ENCODE measurements around the gene CST9.
"Not testable (repeated sequence)": the region's sequence is repeated elsewhere in the genome, so short reads cannot be mapped to it uniquely, and the experiment has no call there.

CST9 gene

GRCh38 chr20:23625236-23625964, 19.7 kb upstream of the CST9 start:
- H3K27ac ChIP-seq (ENCODE audit: low read length), result no peak overlapping the region
- peak overlapping the region; percentile 43 for H3K4me2 ChIP-seq (ENCODE audit: low read length)
- no peak overlapping the region for H2AFZ ChIP-seq (ENCODE audit: low read depth, low read length)

GRCh38 chr20:23624324-23624691, 18.6 kb upstream of the CST9 start:
- Histone ChIP-seq H2AFZ (ENCODE audit: low read depth, low read length) (no peak overlapping the region), H3K79me2 (ENCODE audit: low read length) (no peaks in the 10 kb centered on the region), H4K20me1 (ENCODE audit: insufficient read depth, low read length) (no peaks in the 10 kb centered on the region), H3K27me3 (ENCODE audit: low read depth, low read length) (peaks cover 8% of the 10 kb centered on the region; the same call in 1 of the 2 replicates), H3K9ac (ENCODE audit: low read length) (no peak overlapping the region), H3K36me3 (replicated peaks; ENCODE audit: low read depth, low read length) (no peaks in the 10 kb centered on the region), H3K9me3 (ENCODE audit: insufficient read depth, low read length) (no peaks in the 10 kb centered on the region), H3K4me2 (ENCODE audit: low read length) (peak overlapping the region; percentile 14; the same call in 1 of the 2 replicates), H3K4me1 (ENCODE audit: low read length) (peaks cover 43% of the 10 kb centered on the region), H3K4me3 (ENCODE audit: low read length) (no peak overlapping the region), H3K27ac (ENCODE audit: low read length) (no peak overlapping the region)
- TF ChIP-seq CTCF (IDR thresholded peaks at IDR 0.05; ENCODE audit: low read depth, low read length), result no peak
- TF ChIP-seq EZH2phosphoT487 (IDR thresholded peaks at IDR 0.05; ENCODE audit: low read depth), result no peak

More at GRCh38 chr20:23625236-23625964, 19.7 kb upstream of the CST9 start:
- no peaks in the 10 kb centered on the region for H3K9me3 ChIP-seq (ENCODE audit: insufficient read depth, low read length)
- H3K4me3 ChIP-seq (ENCODE audit: low read length), result peak overlapping the region; percentile 4; the same call in 1 of the 2 replicates
- peak; percentile 16; the same call in 1 of the 2 replicates for TF ChIP-seq CTCF (IDR thresholded peaks at IDR 0.05; ENCODE audit: low read depth, low read length)
- no peak for TF ChIP-seq EZH2phosphoT487 (IDR thresholded peaks at IDR 0.05; ENCODE audit: low read depth)
- H4K20me1 ChIP-seq (ENCODE audit: insufficient read depth, low read length), result no peaks in the 10 kb centered on the region
- peaks cover 43% of the 10 kb centered on the region for H3K4me1 ChIP-seq (ENCODE audit: low read length)
- H3K79me2 ChIP-seq (ENCODE audit: low read length), result no peaks in the 10 kb centered on the region
- H3K36me3 ChIP-seq (replicated peaks; ENCODE audit: low read depth, low read length), result no peaks in the 10 kb centered on the region
- no peak overlapping the region for H3K9ac ChIP-seq (ENCODE audit: low read length)
- H3K27me3 ChIP-seq (ENCODE audit: low read depth, low read length), result peaks cover 8% of the 10 kb centered on the region; the same call in 1 of the 2 replicates

- Histone ChIP-seq H3K9me3 (ENCODE audit: insufficient read depth, low read length) (no peaks in the 10 kb centered on the region), H3K27ac (ENCODE audit: low read length) (no peak overlapping the region)
- TF ChIP-seq EZH2phosphoT487 (IDR thresholded peaks at IDR 0.05; ENCODE audit: low read depth) (no peak), CTCF (IDR thresholded peaks at IDR 0.05; ENCODE audit: low read depth, low read length) (no peak)
Observed at GRCh38 chr20:23623666-23624323, 18.1 kb upstream of the CST9 start.

GRCh38 chr20:23622839-23623343, 17.2 kb upstream of the CST9 start:
- H4K20me1 ChIP-seq (ENCODE audit: insufficient read depth, low read length), result no peaks in the 10 kb centered on the region
- peak overlapping the region; percentile 55 for H3K4me3 ChIP-seq (ENCODE audit: low read length)
- peaks cover 8% of the 10 kb centered on the region; the same call in 1 of the 2 replicates for H3K27me3 ChIP-seq (ENCODE audit: low read depth, low read length)
- H3K27ac ChIP-seq (ENCODE audit: low read length), result peak overlapping the region; percentile 11; the same call in 1 of the 2 replicates
- TF ChIP-seq EZH2phosphoT487 (IDR thresholded peaks at IDR 0.05; ENCODE audit: low read depth), result no peak
- TF ChIP-seq CTCF (IDR thresholded peaks at IDR 0.05; ENCODE audit: low read depth, low read length), result no peak
- H3K4me2 ChIP-seq (ENCODE audit: low read length), result peak overlapping the region; percentile 79
- H3K9me3 ChIP-seq (ENCODE audit: insufficient read depth, low read length), result no peaks in the 10 kb centered on the region
- 0 out of 2 replicates have a peak overlapping the region, but pooled peaks have one; percentile 13 for H2AFZ ChIP-seq (ENCODE audit: low read depth, low read length)
- no peaks in the 10 kb centered on the region for H3K36me3 ChIP-seq (replicated peaks; ENCODE audit: low read depth, low read length)
- H3K9ac ChIP-seq (ENCODE audit: low read length), result no peak overlapping the region
- no peaks in the 10 kb centered on the region for H3K79me2 ChIP-seq (ENCODE audit: low read length)
- H3K4me1 ChIP-seq (ENCODE audit: low read length), result peaks cover 43% of the 10 kb centered on the region

More at GRCh38 chr20:23623666-23624323, 18.1 kb upstream of the CST9 start:
- H3K79me2 ChIP-seq (ENCODE audit: low read length), result no peaks in the 10 kb centered on the region
- peaks cover 8% of the 10 kb centered on the region; the same call in 1 of the 2 replicates for H3K27me3 ChIP-seq (ENCODE audit: low read depth, low read length)
- peak overlapping the region; percentile 14; the same call in 1 of the 2 replicates for H3K4me2 ChIP-seq (ENCODE audit: low read length)
- H3K4me1 ChIP-seq (ENCODE audit: low read length), result peaks cover 43% of the 10 kb centered on the region
- H4K20me1 ChIP-seq (ENCODE audit: insufficient read depth, low read length), result no peaks in the 10 kb centered on the region
- H3K4me3 ChIP-seq (ENCODE audit: low read length), result no peak overlapping the region
- H2AFZ ChIP-seq (ENCODE audit: low read depth, low read length), result no peak overlapping the region
- H3K36me3 ChIP-seq (replicated peaks; ENCODE audit: low read depth, low read length), result no peaks in the 10 kb centered on the region
- no peak overlapping the region for H3K9ac ChIP-seq (ENCODE audit: low read length)

- H3K9me3 ChIP-seq (ENCODE audit: insufficient read depth, low read length); H3K9ac ChIP-seq (ENCODE audit: low read length); H3K36me3 ChIP-seq (replicated peaks; ENCODE audit: low read depth, low read length); H3K79me2 ChIP-seq (ENCODE audit: low read length); H4K20me1 ChIP-seq (ENCODE audit: insufficient read depth, low read length); H3K27me3 ChIP-seq (ENCODE audit: low read depth, low read length); H2AFZ ChIP-seq (ENCODE audit: low read depth, low read length): not testable (repeated sequence)
- Histone ChIP-seq H3K4me3 (ENCODE audit: low read length) (peak overlapping the region; percentile 55), H3K27ac (ENCODE audit: low read length) (peak overlapping the region; percentile 11; the same call in 1 of the 2 replicates), H3K4me2 (ENCODE audit: low read length) (peak overlapping the region; percentile 79), H3K4me1 (ENCODE audit: low read length) (peaks cover 43% of the 10 kb centered on the region)
Observed at GRCh38 chr20:23622401-23622800, 16.7 kb upstream of the CST9 start.
